ENCODE results near the gene SLC35F3. TPM values are rescaled to one million over a fixed set of nuclear protein-coding genes. Genes with fewer than 3 reads are reported as not detected.
A peak's percentile ranks its signal among the peaks of the same experiment; 100 is the strongest.
"Not testable (repeated sequence)": the region's sequence is repeated elsewhere in the genome, so short reads cannot be mapped to it uniquely, and the experiment has no call there.

SLC35F3 gene
- polyA plus RNA-seq, 3 donors = 0.42 to 0.80 (median 0.61) TPM

GRCh38 chr1:234119431-234119830 is 215.0 kb downstream of the SLC35F3 start:
- DNase-seq (ENCODE audit: extremely low read depth in 1 of 11, low read depth in 9 of 11, low spot score in 4 of 11) = no peak

DNA sequence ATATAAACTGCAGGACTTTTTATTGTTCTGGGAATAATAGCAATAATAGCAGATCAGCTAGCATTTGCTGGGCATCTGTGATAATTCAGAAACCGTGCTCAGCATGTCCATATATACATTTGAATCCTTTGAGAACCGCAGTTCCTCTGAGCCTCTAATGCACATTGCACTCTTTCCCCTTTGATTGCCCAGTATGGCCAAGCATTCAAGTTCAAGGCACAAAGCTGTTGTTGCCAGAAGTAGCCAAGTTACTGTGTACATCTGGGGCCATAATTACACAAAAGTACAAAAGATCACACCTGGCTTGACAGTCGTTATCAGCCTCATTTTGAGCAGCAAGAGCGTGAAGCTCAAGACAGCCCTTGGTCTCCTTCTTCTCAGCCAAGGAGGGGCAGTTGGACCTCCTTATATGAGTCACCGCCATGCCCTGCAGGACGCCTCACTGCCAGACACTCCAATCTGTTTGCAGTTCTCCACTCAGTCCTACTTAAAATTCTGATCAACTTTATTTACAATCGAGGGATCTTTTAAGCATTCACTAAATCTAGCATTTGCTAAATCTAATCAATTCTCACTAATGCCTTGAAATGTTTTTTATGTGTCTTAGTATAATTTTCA is 216.0 kb downstream of the SLC35F3 start:
- no peak for DNase-seq (ENCODE audit: extremely low read depth in 1 of 11, low read depth in 9 of 11, low spot score in 4 of 11)

GRCh38 chr1:234121659-234122058 is 217.2 kb downstream of the SLC35F3 start:
- not testable (repeated sequence) for DNase-seq (ENCODE audit: extremely low read depth in 1 of 11, low read depth in 9 of 11, low spot score in 4 of 11)

GRCh38 chr1:234122571-234122970 is 218.1 kb downstream of the SLC35F3 start:
- not testable (repeated sequence) for DNase-seq (ENCODE audit: extremely low read depth in 1 of 11, low read depth in 9 of 11, low spot score in 4 of 11)

DNA sequence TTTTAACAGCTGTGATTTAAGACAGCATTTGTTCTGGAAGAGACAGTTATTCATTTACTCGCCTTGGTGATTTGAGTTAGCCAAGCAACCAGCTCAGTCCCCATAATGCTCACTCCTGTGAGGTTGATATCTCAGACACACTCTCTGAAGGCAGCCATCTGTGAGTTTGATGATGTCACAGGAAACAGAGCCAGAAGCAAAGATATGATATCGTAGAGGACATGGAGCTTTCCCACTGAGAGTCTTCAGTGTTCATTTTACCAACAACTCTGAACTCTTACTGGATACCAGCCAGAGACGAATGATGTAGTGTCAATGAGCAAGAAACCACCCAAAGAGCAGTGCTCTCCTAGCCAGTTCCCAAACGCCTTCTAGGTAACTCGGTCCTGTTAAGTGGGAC is 219.4 kb downstream of the SLC35F3 start:
- DNase-seq (ENCODE audit: extremely low read depth in 1 of 11, low read depth in 9 of 11, low spot score in 4 of 11) = peak in 1 of 11 donors; percentile 25

- peak in 4 of 11 donors; percentile 8 to 49 (median 36) for DNase-seq (ENCODE audit: extremely low read depth in 1 of 11, low read depth in 9 of 11, low spot score in 4 of 11)
Measured at GRCh38 chr1:234125283-234125682, 220.8 kb downstream of the SLC35F3 start.

DNA sequence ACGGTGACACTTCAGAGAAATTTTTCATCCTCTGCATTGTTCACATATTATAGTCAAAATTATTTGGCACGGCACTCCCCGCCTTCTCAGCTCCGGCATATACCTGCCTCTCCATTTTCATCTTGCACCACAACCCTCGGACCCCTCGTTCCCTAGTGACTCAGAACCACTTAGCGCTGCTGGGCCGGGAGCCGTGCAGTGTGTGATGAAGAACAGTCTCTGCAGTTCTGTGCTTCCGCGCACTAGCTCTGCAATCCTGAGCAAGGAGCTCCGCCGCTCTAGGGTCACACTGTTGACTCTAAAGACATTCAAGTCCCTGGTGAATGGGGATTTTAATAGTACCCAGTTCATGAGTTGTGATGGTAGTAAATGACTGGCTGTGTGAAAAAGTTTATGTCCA is 221.2 kb downstream of the SLC35F3 start:
- DNase-seq (ENCODE audit: extremely low read depth in 1 of 11, low read depth in 9 of 11, low spot score in 4 of 11) = no peak

GRCh38 chr1:234127026-234127671 is 222.7 kb downstream of the SLC35F3 start:
- no peak for DNase-seq (ENCODE audit: extremely low read depth in 1 of 11, low read depth in 9 of 11, low spot score in 4 of 11)

DNA sequence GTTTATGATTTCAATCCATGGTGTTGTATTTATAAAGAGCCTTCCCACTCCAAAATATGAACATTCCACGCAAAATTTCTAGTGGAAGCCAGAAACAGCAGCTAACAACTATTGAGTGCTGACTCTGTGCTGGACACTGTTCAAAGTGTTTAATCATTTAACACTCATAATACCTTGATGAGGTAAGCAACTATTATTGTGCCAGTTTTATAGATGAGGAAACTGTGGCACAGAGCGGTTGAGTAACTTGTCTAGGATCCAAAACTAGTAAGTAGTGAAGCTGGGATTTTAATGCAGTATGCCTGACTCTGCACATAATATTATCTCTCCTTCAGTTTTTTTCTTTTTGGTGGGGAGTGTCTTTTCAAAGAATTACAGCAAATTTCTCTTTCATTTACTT is 228.3 kb downstream of the SLC35F3 start:
- DNase-seq (ENCODE audit: extremely low read depth in 1 of 11, low read depth in 9 of 11, low spot score in 4 of 11) = no peak

GRCh38 chr1:234134878-234135277 is 230.4 kb downstream of the SLC35F3 start:
- no peak for DNase-seq (ENCODE audit: extremely low read depth in 1 of 11, low read depth in 9 of 11, low spot score in 4 of 11)

DNA sequence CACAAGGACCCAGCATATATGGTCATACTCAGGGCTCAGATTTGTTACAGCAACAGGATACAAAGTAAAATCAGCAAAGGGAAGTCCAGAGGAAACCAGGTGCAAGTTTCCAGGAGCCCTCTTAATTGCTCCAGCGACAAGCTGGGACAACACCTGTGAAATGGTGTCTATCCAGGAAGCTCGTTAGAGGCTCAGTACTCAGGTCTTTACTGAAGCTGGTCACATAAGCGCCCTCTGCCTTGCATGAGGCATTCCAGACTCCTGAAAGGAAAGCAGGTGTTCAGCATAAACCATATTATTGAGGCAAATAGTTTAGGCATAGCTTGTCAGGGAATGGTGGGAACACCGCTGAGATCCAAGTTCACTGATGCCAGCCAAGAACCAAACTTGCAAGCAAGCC is 231.0 kb downstream of the SLC35F3 start:
- DNase-seq (ENCODE audit: extremely low read depth in 1 of 11, low read depth in 9 of 11, low spot score in 4 of 11) = no peak

- no peak for DNase-seq (ENCODE audit: extremely low read depth in 1 of 11, low read depth in 9 of 11, low spot score in 4 of 11)
Measured at GRCh38 chr1:234136073-234136472, 231.6 kb downstream of the SLC35F3 start.

GRCh38 chr1:234139966-234140365 is 235.5 kb downstream of the SLC35F3 start:
- no peak for DNase-seq (ENCODE audit: extremely low read depth in 1 of 11, low read depth in 9 of 11, low spot score in 4 of 11)

DNA sequence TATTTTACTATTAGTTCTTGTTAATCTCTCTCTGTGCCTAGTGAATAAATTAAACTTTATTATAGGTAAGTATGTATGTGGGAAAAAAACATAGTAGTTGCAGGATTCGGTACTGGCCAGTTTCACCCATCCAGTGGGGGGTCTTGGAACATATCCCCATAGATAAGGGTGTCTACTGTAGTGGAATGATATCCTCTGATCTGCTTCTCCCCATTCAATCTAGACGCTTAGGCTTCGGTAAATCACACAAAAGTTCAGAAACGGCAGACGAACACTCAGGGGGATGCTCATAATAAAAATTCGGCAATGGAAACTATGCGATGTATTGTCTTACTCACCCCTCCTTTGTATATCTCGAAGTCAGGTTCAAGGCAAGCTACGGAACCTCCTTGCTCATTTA is 235.9 kb downstream of the SLC35F3 start:
- DNase-seq (ENCODE audit: extremely low read depth in 1 of 11, low read depth in 9 of 11, low spot score in 4 of 11) = no peak

GRCh38 chr1:234141006-234141405 is 236.5 kb downstream of the SLC35F3 start:
- no peak for DNase-seq (ENCODE audit: extremely low read depth in 1 of 11, low read depth in 9 of 11, low spot score in 4 of 11)

GRCh38 chr1:234143681-234144080 is 239.2 kb downstream of the SLC35F3 start:
- no peak for DNase-seq (ENCODE audit: extremely low read depth in 1 of 11, low read depth in 9 of 11, low spot score in 4 of 11)

DNA sequence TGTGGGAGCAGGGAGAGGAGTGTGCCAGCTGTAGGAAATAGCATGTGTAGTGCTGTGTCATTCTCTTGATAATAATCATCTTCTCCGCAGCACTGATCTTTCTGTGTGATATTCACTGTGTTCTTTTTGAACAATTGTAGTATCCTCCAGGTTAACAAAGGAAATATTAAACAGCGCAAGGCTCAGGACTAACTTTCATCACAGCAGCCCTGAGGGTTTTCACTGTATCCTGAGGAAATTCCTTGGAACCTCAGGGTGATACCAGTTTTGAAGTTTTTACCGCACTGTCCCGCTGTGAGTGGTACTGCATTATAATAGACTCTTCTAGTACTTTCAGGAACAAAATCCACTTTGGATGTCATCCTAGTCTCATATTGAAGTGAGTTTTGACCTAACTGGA is 240.4 kb downstream of the SLC35F3 start:
- no peak for DNase-seq (ENCODE audit: extremely low read depth in 1 of 11, low read depth in 9 of 11, low spot score in 4 of 11)

DNA sequence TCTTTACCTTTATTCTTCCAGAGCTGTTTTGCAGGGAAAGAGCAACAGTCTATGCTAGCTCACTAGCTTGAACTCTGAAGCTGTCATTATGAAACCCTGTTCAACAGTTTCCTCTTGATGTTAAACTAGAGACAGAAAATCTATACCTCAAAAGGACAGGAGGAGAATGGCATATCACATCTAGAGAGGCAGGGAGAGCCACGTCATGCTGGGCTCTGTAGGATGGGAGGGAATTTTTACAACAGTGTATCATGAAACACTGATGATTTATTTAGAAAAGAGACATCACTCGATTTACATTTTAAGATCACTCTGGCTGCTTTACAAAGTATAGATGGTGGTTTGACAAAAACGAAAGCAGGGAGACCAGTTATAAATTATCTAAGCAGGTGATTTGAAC is 243.9 kb downstream of the SLC35F3 start:
- DNase-seq (ENCODE audit: extremely low read depth in 1 of 11, low read depth in 9 of 11, low spot score in 4 of 11) = no peak

DNA sequence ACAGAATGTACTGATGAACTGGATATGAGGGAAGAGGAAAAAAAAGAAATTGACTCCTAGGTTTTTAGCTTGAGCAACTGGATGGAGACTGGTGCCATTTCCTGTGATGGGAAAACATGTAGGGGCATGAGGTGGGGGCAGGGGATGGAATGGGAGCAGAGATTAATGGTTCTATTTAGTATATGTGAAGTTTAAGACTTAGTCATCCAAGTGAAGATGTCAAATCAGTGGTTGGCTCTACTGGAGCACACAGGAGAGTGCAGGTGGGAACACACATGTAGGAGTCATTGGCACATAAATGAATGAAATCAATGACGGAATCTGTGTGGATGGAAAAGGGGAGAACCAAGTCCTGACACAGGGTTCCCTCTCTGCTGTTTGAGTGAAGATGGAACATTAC is 244.3 kb downstream of the SLC35F3 start:
- no peak for DNase-seq (ENCODE audit: extremely low read depth in 1 of 11, low read depth in 9 of 11, low spot score in 4 of 11)

DNA sequence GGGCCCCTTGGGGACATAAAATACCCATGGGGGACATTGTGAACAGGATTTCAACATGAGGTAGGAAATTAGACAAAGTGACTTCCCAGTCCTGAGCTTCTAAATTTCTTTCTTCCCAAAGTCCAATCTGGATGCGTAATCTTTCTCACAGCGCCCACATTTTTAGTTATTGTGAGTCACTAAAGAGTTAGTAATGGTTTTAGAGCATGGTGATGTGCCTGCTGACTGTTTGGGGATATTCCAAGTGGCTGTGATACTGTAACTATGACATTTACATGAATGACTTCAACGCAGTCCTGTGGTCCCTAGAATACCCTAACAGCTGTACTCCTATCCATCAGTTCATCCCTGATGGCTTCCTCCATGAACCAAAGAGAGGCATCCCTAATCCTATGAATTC is 244.7 kb downstream of the SLC35F3 start:
- DNase-seq (ENCODE audit: extremely low read depth in 1 of 11, low read depth in 9 of 11, low spot score in 4 of 11) = no peak

GRCh38 chr1:234150892-234151291 is 246.4 kb downstream of the SLC35F3 start:
- no peak for DNase-seq (ENCODE audit: extremely low read depth in 1 of 11, low read depth in 9 of 11, low spot score in 4 of 11)
